KMS-11 (cell line): Measurements from ENCODE around the gene ZNF480.
"Not testable (repeated sequence)": the region's sequence is repeated elsewhere in the genome, so short reads cannot be mapped to it uniquely, and the experiment has no call there.

Experiments
- H2AFZ ChIP-seq: fragments of 200-600 bp; sonication (generic); 2 replicates; pipeline ENCODE4 v1.6.1; 2016; ENCODE audit warnings: antibody characterized with exemption, mixed run types, low read depth
- H3K27ac ChIP-seq: fragments of 200-600 bp; sonication (generic); 2 replicates; pipeline ENCODE4 v1.6.1; 2016; ENCODE audit warnings: mild to moderate bottlenecking, mixed run types
- H3K27me3 ChIP-seq: fragments of 200-600 bp; sonication (generic); 2 replicates; pipeline ENCODE4 v1.6.1; 2017; ENCODE audit warnings: mild to moderate bottlenecking, low read depth, mixed run types, moderate library complexity; ENCODE audit not compliant: insufficient read depth
- H3K36me3 ChIP-seq: fragments of 200-600 bp; sonication (generic); 2 replicates; pipeline ENCODE4 v1.6.1; 2017; ENCODE audit warnings: mild to moderate bottlenecking, mixed run types; ENCODE audit not compliant: insufficient read depth
- H3K4me1 ChIP-seq: fragments of 200-600 bp; sonication (generic); 2 replicates; pipeline ENCODE4 v1.6.1; 2016; ENCODE audit warnings: mild to moderate bottlenecking, low read depth, mixed run types; ENCODE audit not compliant: poor library complexity, severe bottlenecking
- H3K4me2 ChIP-seq: fragments of 200-600 bp; sonication (generic); 2 replicates; pipeline ENCODE4 v1.7.0; 2016; ENCODE audit warnings: mild to moderate bottlenecking, mixed run types
- H3K4me3 ChIP-seq: fragments of 200-600 bp; sonication (generic); IDR thresholded peaks from 2 replicates; pipeline ENCODE4 v1.6.1; 2017; ENCODE audit warnings: low read depth, low read length, mixed read lengths; ENCODE audit not compliant: insufficient read depth
- H3K79me2 ChIP-seq: fragments of 200-600 bp; sonication (generic); 2 replicates; pipeline ENCODE4 v1.6.1; 2016; ENCODE audit warnings: low read depth, mixed run types; ENCODE audit not compliant: insufficient read depth
- H3K9ac ChIP-seq: fragments of 200-600 bp; sonication (generic); 2 replicates; pipeline ENCODE4 v1.6.1; 2016; ENCODE audit warnings: mild to moderate bottlenecking, mixed run types
- H4K20me1 ChIP-seq: fragments of 200-600 bp; sonication (generic); 2 replicates; pipeline ENCODE4 v1.6.1; 2016; ENCODE audit warnings: mild to moderate bottlenecking, mixed run types; ENCODE audit not compliant: insufficient read depth
- TF ChIP-seq, protein P1 (sequence below): fragments of 200-600 bp; sonication (generic); conservative IDR thresholded peaks from 2 replicates; pipeline ENCODE4 v1.6.1; 2017; ENCODE audit warnings: low read depth, mild to moderate bottlenecking, antibody characterized with exemption, low read length, moderate library complexity, mixed read lengths

Gene ZNF480

DNA sequence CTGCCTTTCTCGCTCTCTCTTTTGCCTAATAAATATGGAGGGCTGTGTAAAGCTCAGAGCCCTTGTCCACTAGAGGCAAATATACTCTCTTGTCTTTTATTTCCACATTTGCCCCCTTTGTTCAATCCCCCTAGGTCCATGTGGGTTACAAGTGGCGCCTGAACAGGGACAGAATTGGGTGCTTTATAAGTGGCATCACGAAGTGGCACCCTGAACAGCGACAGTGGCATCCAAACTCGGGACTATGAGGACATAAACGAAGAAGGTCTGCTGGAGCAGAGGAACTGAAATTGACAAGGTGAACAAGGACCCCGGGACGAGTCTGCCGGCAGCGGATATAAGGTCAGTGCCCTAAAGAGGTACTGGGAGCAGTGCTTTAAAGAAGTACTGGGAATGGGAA is 34.8 kb downstream of the ZNF480 start:
- TF ChIP-seq, protein P1, sequence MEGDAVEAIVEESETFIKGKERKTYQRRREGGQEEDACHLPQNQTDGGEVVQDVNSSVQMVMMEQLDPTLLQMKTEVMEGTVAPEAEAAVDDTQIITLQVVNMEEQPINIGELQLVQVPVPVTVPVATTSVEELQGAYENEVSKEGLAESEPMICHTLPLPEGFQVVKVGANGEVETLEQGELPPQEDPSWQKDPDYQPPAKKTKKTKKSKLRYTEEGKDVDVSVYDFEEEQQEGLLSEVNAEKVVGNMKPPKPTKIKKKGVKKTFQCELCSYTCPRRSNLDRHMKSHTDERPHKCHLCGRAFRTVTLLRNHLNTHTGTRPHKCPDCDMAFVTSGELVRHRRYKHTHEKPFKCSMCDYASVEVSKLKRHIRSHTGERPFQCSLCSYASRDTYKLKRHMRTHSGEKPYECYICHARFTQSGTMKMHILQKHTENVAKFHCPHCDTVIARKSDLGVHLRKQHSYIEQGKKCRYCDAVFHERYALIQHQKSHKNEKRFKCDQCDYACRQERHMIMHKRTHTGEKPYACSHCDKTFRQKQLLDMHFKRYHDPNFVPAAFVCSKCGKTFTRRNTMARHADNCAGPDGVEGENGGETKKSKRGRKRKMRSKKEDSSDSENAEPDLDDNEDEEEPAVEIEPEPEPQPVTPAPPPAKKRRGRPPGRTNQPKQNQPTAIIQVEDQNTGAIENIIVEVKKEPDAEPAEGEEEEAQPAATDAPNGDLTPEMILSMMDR = no peak
- Histone ChIP-seq H3K4me3 (no peak overlapping the region), H3K9ac (no peak overlapping the region), H3K4me2 (no peak overlapping the region), H3K27ac (no peak overlapping the region), H4K20me1 (no peaks in the 10 kb centered on the region), H3K36me3 (no peaks in the 10 kb centered on the region), H3K79me2 (no peaks in the 10 kb centered on the region), H3K4me1 (no peaks in the 10 kb centered on the region), H2AFZ (no peak overlapping the region), H3K27me3 (no peaks in the 10 kb centered on the region)

DNA sequence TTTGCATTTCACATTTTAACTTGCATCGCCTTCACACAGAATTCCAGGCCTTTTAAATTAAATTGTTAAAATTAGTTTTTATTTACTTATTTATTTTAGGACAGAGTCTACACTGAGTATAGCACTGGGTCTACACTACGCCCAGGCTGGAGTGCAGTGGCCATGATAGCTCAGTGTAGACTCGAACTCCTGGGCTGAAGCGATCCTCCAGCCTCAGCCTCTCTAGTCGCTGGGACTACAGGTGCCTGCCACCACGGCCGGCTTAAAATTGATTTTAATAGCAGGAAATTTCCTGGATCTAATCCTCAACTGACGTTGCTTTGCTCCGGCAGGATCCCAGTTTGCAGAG is 38.8 kb downstream of the ZNF480 start:
- Histone ChIP-seq H3K36me3 (no peaks in the 10 kb centered on the region), H2AFZ (no peak overlapping the region), H3K4me2 (no peak overlapping the region), H4K20me1 (no peaks in the 10 kb centered on the region), H3K27me3 (no peaks in the 10 kb centered on the region), H3K9ac (no peak overlapping the region), H3K79me2 (no peaks in the 10 kb centered on the region), H3K27ac (no peak overlapping the region), H3K4me3 (no peak overlapping the region), H3K4me1 (no peaks in the 10 kb centered on the region)
- TF ChIP-seq, protein P1 = no peak

DNA sequence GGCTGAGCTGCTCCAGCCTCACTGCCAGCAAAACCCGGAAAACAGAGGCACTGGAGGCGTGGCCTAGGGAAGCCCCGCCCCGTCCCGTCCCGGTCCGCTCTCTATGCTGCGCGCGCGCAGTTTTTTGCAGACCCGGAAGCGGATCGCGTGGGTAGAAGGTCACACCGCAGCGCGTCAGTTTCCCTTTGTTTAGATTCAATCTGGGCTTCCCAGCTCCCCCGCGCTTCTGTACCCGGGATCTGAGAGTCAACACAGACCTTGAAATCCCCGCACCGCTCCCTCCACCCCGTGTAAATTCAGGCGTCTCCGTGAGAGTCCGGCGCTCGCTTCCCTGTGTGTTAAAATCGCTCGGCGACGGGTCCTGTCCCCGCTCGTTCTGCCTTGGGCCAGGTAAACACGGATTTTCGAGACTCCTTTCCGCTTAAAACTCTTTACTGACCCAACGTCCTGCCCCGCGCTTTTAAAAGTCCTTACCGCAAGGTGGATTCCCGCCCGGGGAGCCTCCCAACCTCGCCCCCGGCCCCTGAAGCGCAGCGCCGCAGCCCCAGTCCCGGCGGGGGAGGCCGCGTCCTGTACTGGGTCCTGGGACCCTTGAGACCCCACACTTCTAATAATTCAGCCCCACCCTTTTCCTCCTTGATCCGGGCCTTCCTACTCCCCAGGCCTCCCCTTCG is 39.3 kb downstream of the ZNF480 start, which contains the start of gene ZNF610:
TSS of gene ZNF610 (plus strand) at position 127 of the 674 bp plus-strand sequence. CDS start 12,930 bp downstream, outside the sequence.
- Histone ChIP-seq H2AFZ (no peak within 1 kb of the TSS), H3K27me3 (no peaks in the 10 kb centered on the region), H3K79me2 (no peaks in the 10 kb centered on the region), H3K4me3 (no peak within 1 kb of the TSS), H3K27ac (no peak within 1 kb of the TSS), H3K9ac (no peak within 1 kb of the TSS), H3K4me2 (no peak within 1 kb of the TSS), H4K20me1 (no peaks in the 10 kb centered on the region), H3K4me1 (no peaks in the 10 kb centered on the region), H3K36me3 (no peaks in the 10 kb centered on the region)
- TF ChIP-seq, protein P1 = no peak

DNA sequence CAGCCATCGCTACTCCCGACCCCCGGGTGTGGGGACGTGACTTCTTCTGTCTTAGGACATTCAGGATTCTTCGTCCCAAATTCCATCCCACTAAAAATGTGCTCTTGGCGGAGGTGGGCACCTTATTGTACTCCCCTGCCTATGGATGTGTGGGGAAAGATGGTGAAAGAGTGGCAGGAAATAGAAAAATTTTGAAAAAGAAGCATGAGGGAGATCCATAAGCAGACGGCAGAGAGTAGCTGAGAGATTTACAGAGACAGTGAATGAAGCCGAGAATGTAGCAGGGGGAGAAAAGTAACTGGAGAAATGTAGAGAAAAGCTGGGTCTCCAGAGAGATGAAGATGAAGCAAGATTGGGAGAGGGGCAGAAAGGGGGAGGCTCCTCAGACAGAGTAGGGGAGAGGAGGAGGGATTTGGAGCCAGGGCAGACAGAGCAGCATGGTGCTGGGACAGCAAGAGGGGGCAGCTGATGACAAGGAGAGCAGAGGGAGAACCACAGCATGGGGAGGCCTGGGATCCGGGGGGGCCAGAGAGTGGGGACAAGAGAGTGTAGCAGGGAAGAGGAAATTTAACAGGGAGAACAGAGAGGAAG is 39.9 kb downstream of the ZNF480 start:
- H4K20me1 ChIP-seq = no peaks in the 10 kb centered on the region
- no peaks in the 10 kb centered on the region for H3K79me2 ChIP-seq
- no peak overlapping the region for H2AFZ ChIP-seq
- no peaks in the 10 kb centered on the region for H3K36me3 ChIP-seq
- no peak overlapping the region for H3K4me3 ChIP-seq
- H3K4me1 ChIP-seq = no peaks in the 10 kb centered on the region
- H3K9ac ChIP-seq = no peak overlapping the region
- no peak overlapping the region for H3K27ac ChIP-seq
- no peak overlapping the region for H3K4me2 ChIP-seq
- H3K27me3 ChIP-seq = no peaks in the 10 kb centered on the region
- TF ChIP-seq, protein P1 = no peak

DNA sequence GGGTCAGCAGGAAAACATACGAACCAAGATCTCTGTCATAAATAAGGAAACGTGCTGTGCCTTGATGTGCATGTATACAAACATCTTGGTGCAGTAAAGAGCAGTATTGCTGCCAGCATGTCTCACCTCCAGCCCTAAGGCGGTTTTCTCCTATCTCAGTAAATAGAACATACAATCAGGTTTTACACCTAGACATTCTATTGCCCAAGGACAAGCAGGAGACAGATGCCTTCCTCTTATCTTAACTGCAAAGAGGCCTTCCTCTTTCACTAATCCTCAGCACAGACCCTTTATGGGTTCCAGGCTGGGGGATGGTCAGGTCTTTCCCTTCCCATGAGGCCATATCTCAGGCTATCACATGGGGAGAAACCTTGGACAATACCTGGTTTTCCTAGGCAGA is 42.1 kb downstream of the ZNF480 start:
- H2AFZ ChIP-seq, H3K4me2 ChIP-seq, H4K20me1 ChIP-seq, H3K36me3 ChIP-seq, H3K9ac ChIP-seq, H3K27ac ChIP-seq, H3K4me3 ChIP-seq, H3K27me3 ChIP-seq, H3K79me2 ChIP-seq, H3K4me1 ChIP-seq: not testable (repeated sequence)
